Measurements from ENCODE around the gene P2RX5.
"Not testable (repeated sequence)": the region's sequence is repeated elsewhere in the genome, so short reads cannot be mapped to it uniquely, and the experiment has no call there.

P2RX5 gene

DNA sequence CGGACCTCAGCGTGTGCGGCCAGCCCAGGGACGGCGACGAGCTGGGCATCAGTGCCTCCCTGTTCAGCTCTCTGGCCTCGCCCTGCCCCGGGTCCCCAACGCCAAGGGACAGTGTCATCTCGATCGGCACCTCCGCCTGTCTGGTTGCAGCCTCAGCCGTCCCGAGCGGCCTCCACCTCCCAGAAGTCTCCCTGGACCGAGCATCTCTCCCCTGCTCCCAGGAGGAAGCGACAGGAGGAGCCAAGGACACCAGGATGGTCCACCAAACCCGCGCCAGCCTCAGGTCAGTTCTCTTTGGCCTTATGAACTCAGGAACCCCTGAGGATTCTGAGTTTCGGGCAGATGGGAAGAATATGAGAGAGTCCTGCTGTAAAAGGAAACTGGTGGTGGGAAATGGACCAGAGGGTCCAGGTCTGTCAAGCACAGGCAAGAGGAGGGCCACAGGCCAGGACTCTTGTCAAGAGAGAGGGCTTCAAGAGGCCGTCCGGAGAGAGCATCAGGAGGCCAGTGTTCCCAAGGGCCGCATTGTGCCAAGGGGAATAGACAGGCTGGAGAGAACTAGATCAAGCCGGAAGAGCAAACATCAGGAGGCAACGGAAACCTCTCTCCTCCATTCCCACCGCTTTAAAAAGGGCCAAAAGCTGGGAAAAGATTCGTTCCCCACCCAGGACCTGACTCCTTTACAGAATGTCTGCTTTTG is 28.6 kb upstream of the P2RX5 start:
- in situ Hi-C loops (cut with HindIII; ENCODE audit: low pct_unique_long_range_greater_than_20kb, low sequenced_read_pairs) = no loop called here
- no peak for DNase-seq (ENCODE audit: low read depth in 1 of 2, low spot score in 1 of 2)
- no peak for TF ChIP-seq JUND (IDR thresholded peaks at IDR 0.05; ENCODE audit: low read depth)

DNA sequence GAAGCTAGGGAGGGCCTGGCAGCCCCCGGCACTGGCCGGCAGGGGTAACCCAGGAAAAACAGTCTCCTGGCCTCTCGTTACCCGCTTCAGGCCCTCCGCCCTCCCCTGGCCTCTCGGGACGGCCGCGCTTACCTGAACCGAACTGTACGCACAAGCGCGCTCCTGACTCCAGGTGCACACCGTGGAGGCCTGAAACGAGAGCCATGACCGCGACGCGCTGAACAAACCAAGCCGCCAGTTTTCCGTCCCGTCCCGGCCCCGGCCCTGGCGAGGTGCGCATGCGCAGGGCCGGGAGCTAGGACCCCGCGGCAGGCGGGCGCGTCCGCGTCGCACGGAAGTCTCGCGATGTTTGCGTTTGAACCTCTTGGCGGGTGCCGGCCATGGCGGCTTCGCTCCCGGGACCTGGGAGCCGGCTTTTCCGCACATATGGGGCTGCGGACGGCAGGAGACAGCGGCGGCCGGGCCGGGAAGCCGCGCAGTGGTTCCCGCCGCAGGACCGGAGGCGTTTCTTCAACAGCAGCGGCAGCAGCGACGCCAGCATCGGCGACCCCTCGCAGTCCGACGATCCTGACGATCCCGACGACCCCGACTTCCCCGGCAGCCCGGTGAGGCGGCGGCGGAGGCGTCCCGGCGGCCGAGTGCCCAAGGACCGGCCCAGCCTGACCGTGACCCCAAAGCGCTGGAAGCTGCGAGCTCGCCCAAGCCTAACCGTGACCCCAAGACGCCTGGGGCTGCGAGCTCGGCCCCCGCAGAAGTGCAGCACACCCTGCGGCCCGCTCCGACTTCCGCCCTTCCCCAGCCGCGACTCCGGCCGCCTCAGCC is 27.8 kb upstream of the P2RX5 start, which contains the start of gene HASPIN:
Gene HASPIN (plus strand): TSS at position 348 of the 822 bp plus-strand sequence. CDS start 33 bp downstream, at position 381.
- DNase-seq (ENCODE audit: low read depth in 1 of 2, low spot score in 1 of 2) = peak; percentile 86 to 90
- no peak for TF ChIP-seq JUND (IDR thresholded peaks at IDR 0.05; ENCODE audit: low read depth)
- in situ Hi-C loops (cut with HindIII; ENCODE audit: low pct_unique_long_range_greater_than_20kb, low sequenced_read_pairs) = no loop called here

DNA sequence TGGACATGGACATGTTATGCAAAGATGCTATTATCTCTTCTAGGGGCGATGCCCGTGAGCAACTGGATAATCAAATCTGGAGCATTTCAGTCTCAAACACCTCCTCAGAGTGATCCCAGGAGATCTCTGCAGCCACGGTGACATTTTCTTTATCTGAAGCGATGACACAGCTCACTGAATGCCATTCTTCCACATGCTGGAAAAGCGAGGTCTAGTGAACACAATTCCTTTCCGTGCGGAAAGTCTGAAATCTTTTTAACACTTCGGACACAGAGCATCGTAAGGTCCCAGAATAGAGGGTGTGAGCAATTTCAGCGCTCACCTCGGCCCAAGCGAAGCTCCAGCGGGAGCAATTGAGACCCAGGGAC is 27.2 kb upstream of the P2RX5 start:
- DNase-seq (ENCODE audit: low read depth in 1 of 2, low spot score in 1 of 2) = no peak
- no peak for TF ChIP-seq JUND (IDR thresholded peaks at IDR 0.05; ENCODE audit: low read depth)
- in situ Hi-C loops (cut with HindIII; ENCODE audit: low pct_unique_long_range_greater_than_20kb, low sequenced_read_pairs) = no loop called here

GRCh38 chr17:3722716-3723115 is 26.8 kb upstream of the P2RX5 start:
- TF ChIP-seq JUND (IDR thresholded peaks at IDR 0.05; ENCODE audit: low read depth) = no peak
- no peak for DNase-seq (ENCODE audit: low read depth in 1 of 2, low spot score in 1 of 2)
- in situ Hi-C loops (cut with HindIII; ENCODE audit: low pct_unique_long_range_greater_than_20kb, low sequenced_read_pairs) = no loop called here

GRCh38 chr17:3719265-3719664 is 23.3 kb upstream of the P2RX5 start:
- in situ Hi-C loops (cut with HindIII; ENCODE audit: low pct_unique_long_range_greater_than_20kb, low sequenced_read_pairs) = no loop called here
- no peak for TF ChIP-seq JUND (IDR thresholded peaks at IDR 0.05; ENCODE audit: low read depth)
- DNase-seq (ENCODE audit: low read depth in 1 of 2, low spot score in 1 of 2) = no peak

GRCh38 chr17:3718201-3718600 is 22.2 kb upstream of the P2RX5 start:
- in situ Hi-C loops (cut with HindIII; ENCODE audit: low pct_unique_long_range_greater_than_20kb, low sequenced_read_pairs) = no loop called here
- TF ChIP-seq JUND (IDR thresholded peaks at IDR 0.05; ENCODE audit: low read depth) = no peak
- DNase-seq (ENCODE audit: low read depth in 1 of 2, low spot score in 1 of 2) = no peak

DNA sequence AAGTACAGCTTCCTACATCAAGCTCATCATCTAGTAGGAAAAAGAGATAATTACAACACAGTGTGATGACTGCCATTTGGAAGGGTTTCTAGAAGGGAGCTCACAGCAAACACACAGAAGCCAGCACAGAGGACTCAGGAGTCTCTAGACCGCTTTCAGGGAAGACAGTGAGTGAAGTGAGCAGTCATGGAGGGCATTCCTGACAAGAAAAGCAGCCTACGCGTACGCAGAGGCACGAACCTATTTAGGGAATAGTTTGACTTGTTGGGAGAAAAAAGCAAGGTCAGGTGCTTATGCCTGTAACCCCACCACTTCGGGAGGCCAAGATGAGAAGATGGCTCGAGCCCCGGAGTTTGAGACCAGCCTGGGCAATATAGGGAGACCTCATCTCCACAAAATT is 19.3 kb upstream of the P2RX5 start:
- in situ Hi-C loops (cut with HindIII; ENCODE audit: low pct_unique_long_range_greater_than_20kb, low sequenced_read_pairs) = no loop called here
- TF ChIP-seq JUND (IDR thresholded peaks at IDR 0.05; ENCODE audit: low read depth) = no peak
- no peak for DNase-seq (ENCODE audit: low read depth in 1 of 2, low spot score in 1 of 2)

DNA sequence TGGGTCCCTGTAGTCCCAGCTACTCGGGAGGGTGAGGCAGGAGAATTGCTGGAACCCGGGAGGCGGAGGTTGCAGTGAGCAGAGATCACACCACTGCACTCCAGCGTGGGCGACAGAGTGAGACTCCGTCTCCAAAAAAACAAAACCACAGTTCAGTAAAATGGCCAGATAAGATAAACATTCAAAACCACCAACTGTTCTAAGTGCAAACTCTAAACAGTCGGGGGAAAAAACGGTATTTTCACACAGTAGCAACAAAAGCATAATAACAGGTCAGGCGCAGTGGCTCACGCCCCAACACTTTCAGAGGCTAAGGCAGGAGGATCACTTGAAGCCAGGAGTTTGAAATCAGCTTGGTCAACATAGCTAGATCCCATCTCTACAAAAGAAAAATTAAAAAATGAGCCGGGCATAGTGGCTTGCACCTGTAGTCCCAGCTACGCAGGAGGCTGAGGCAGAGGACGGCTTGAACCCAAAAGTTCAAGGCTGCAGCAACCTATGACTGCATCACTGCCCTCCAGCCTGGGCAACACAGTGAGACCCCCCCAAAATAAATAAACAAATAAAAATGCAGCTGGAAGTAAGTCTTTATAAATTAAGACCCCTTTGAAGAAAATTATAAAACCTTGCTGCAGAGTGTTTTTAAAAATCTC is 17.0 kb upstream of the P2RX5 start:
- in situ Hi-C loops (cut with HindIII; ENCODE audit: low pct_unique_long_range_greater_than_20kb, low sequenced_read_pairs) = no loop called here
- no peak for TF ChIP-seq JUND (IDR thresholded peaks at IDR 0.05; ENCODE audit: low read depth)
- DNase-seq (ENCODE audit: low read depth in 1 of 2, low spot score in 1 of 2) = no peak

DNA sequence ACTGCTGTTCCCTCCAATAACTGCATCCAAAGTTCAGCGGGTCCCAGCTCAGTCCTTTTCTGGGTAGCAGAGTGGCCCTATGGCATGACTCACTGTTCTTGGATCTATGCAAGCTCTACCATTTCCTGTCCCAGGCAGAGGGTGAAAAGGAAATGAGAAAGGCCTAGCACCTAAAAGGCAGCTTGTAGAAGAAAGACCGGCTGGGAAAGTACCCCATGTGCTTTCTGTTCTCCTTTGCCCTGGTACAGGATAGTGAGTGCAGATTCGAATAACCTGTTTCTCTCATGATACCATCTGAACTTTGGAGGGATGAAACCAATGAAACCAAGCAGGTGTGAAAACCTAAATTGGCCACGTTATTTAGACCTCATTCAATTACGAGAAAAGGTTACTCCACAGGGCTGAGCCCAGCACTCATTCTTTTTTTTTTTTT is 15.0 kb upstream of the P2RX5 start:
- in situ Hi-C loops (cut with HindIII; ENCODE audit: low pct_unique_long_range_greater_than_20kb, low sequenced_read_pairs) = no loop called here
- TF ChIP-seq JUND (IDR thresholded peaks at IDR 0.05; ENCODE audit: low read depth) = no peak
- no peak for DNase-seq (ENCODE audit: low read depth in 1 of 2, low spot score in 1 of 2)

GRCh38 chr17:3708366-3708765 is 12.4 kb upstream of the P2RX5 start:
- no peak for TF ChIP-seq JUND (IDR thresholded peaks at IDR 0.05; ENCODE audit: low read depth)
- no peak for DNase-seq (ENCODE audit: low read depth in 1 of 2, low spot score in 1 of 2)
- in situ Hi-C loops (cut with HindIII; ENCODE audit: low pct_unique_long_range_greater_than_20kb, low sequenced_read_pairs) = no loop called here

- DNase-seq (ENCODE audit: low read depth in 1 of 2, low spot score in 1 of 2); in situ Hi-C loops (cut with HindIII; ENCODE audit: low pct_unique_long_range_greater_than_20kb, low sequenced_read_pairs): not testable (repeated sequence)
Observed at GRCh38 chr17:3705718-3705984, 9.7 kb upstream of the P2RX5 start.

GRCh38 chr17:3704931-3705717 is 9.2 kb upstream of the P2RX5 start:
- TF ChIP-seq JUND (IDR thresholded peaks at IDR 0.05; ENCODE audit: low read depth) = no peak
- DNase-seq (ENCODE audit: low read depth in 1 of 2, low spot score in 1 of 2) = no peak
- in situ Hi-C loops (cut with HindIII; ENCODE audit: low pct_unique_long_range_greater_than_20kb, low sequenced_read_pairs) = no loop called here

DNA sequence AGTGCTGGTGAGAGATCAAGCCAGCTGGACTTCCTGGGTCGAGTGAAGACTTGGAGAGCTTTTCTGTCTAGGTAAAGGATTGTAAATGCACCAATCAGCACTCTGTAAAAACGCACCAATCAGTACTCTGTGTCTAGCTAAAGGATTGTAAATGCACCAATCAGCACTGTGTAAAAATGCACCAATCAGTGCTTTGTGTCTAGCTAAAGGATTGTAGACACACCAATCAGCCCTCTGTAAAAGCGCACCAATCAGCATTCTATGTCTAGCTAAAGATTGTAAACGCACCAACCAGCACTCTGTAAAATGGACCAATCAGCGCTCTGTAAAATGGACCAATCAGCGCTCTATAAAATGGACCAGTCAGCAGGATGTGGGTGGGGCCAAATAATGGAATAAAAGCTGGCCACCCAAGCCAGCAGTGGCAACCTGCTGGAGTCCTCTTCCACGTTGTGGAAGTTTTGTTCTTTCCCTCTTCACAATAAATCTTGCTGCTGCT is 6.1 kb upstream of the P2RX5 start:
- DNase-seq (ENCODE audit: low read depth in 1 of 2, low spot score in 1 of 2); in situ Hi-C loops (cut with HindIII; ENCODE audit: low pct_unique_long_range_greater_than_20kb, low sequenced_read_pairs): not testable (repeated sequence)

All from T47D (cell line).